ENCODE measurements around the gene ENTPD6.

- no peak for TF ChIP-seq POLR2AphosphoS5 (IDR thresholded peaks at IDR 0.05)
- TF ChIP-seq CTCF (IDR thresholded peaks at IDR 0.05 in 8 of 11, conservative IDR thresholded peaks at IDR 0.05 in 3 of 11) = no peak
These were observed 48.0 kb downstream of the ENTPD6 start for GRCh38 chr20:25243416-25243979.

Measured in spleen (tissue), 7 donors.